Esophagus muscularis mucosa (tissue), 3 donors: ENCODE measurements around the gene YBX1.

Experiments
- CTCF ChIP-seq, 3 experiments: fragments of 200-600 bp in 2 of 3; fragments of 450-650 bp in 1 of 3; sonication (generic) in 2 of 3; IDR thresholded peaks; one replicate each; pipeline ENCODE4 v1.5.1; 2017 to 2019; ENCODE audit warnings: antibody characterized with exemption in 3 of 3, mild to moderate bottlenecking in 2 of 3, moderate library complexity in 1 of 3
- POLR2A ChIP-seq: fragments of 450-650 bp; IDR thresholded peaks from one replicate; pipeline ENCODE4 v1.6.1; 2017; ENCODE audit warnings: antibody characterized with exemption, moderate library complexity, mild to moderate bottlenecking, low read depth
- POLR2AphosphoS5 ChIP-seq, 2 donors: sonication (generic); formaldehyde crosslinking; IDR thresholded peaks; one replicate each; pipeline ENCODE4 v1.6.1; 2017; ENCODE audit warnings: antibody characterized with exemption in 2 of 2

GRCh38 chr1:42737257-42737656 is 55.0 kb downstream of the YBX1 start:
- no peak for TF ChIP-seq CTCF (IDR thresholded peaks at IDR 0.05)
- no peak for TF ChIP-seq POLR2AphosphoS5 (IDR thresholded peaks at IDR 0.05)
- TF ChIP-seq POLR2A, result no peak
